ENCODE measurements around the gene TXNDC2. TPM values are rescaled to one million over a fixed set of nuclear protein-coding genes. Genes with fewer than 3 reads are reported as not detected.
A peak's percentile ranks its signal among the peaks of the same experiment; 100 is the strongest.

Gene TXNDC2
- total and polyA plus RNA-seq, 9 of the 15 experiments (the other 6 are each of a cell fraction or from before 2014, with no cell fraction given), result 1.2 to 4.9 (median 2.3) TPM

GRCh38 chr18:9876867-9877654 lies 8.7 kb upstream of the TXNDC2 start (continued):
- no peak for TF ChIP-seq CBFA2T2 (conservative IDR thresholded peaks at IDR 0.05)
- no peak for TF ChIP-seq ZNF133 (CRISPR knock-in tag; IDR thresholded peaks at IDR 0.05)
- TF ChIP-seq RCOR1 (IDR thresholded peaks at IDR 0.05; ENCODE audit: borderline replicate concordance in 1 of 2, low read depth in 2 of 2, low read length in 2 of 2), result peak; percentile 82 to 86
- no peak for TF ChIP-seq RUNX1 (IDR thresholded peaks at IDR 0.05; ENCODE audit: low read depth)
- no peak for TF ChIP-seq ZFX (CRISPR knock-in tag; IDR thresholded peaks at IDR 0.05)
- peak; percentile 63 for TF ChIP-seq ELF1 (tag; IDR thresholded peaks at IDR 0.05)
- no peak for TF ChIP-seq MBD2 (IDR thresholded peaks at IDR 0.05; ENCODE audit: borderline replicate concordance, low read depth)
- no peak for TF ChIP-seq ZNF282 (CRISPR knock-in tag; IDR thresholded peaks at IDR 0.05)
- TF ChIP-seq MYNN (IDR thresholded peaks at IDR 0.05), result no peak
- no peak for TF ChIP-seq MYNN (CRISPR knock-in tag; IDR thresholded peaks at IDR 0.05)
- no peak for TF ChIP-seq ZNF197 (CRISPR knock-in tag; IDR thresholded peaks at IDR 0.05; ENCODE audit: low read depth)
- no peak for TF ChIP-seq RFX7 (CRISPR knock-in tag; IDR thresholded peaks at IDR 0.05)
- no peak for TF ChIP-seq GATAD2A (IDR thresholded peaks at IDR 0.05)
- no peak for TF ChIP-seq ZNF561 (CRISPR knock-in tag; conservative IDR thresholded peaks at IDR 0.05)
- no peak for TF ChIP-seq ELF2 (CRISPR knock-in tag; IDR thresholded peaks at IDR 0.05)
- no peak for TF ChIP-seq ZKSCAN3 (CRISPR knock-in tag; IDR thresholded peaks at IDR 0.05)
- no peak for TF ChIP-seq CHD4 (IDR thresholded peaks at IDR 0.05; ENCODE audit: insufficient read depth, insufficient replicate concordance, low read depth, low read length, poor library complexity, severe bottlenecking)
- no peak for TF ChIP-seq ZBTB11 (CRISPR knock-in tag; IDR thresholded peaks at IDR 0.05)
- no peak for TF ChIP-seq ZBTB8A (IDR thresholded peaks at IDR 0.05; ENCODE audit: partially characterized antibody)
- no peak for TF ChIP-seq NFIC (IDR thresholded peaks at IDR 0.05)
- TF ChIP-seq SMAD4 (CRISPR knock-in tag; conservative IDR thresholded peaks at IDR 0.05), result peak; percentile 86
- TF ChIP-seq CTCF (IDR thresholded peaks at IDR 0.05 in 2 of 3, conservative IDR thresholded peaks at IDR 0.05 in 1 of 3; ENCODE audit: insufficient read depth in 2 of 3, low read depth in 1 of 3, low read length in 3 of 3), result peak in 1 of 3 experiments; percentile 15; a peak in 2 of 6 replicates
- TF ChIP-seq THAP7 (CRISPR knock-in tag; IDR thresholded peaks at IDR 0.05), result no peak
- TF ChIP-seq ZNF699 (CRISPR knock-in tag; IDR thresholded peaks at IDR 0.05; ENCODE audit: insufficient replicate concordance), result no peak

Measured in K562 (cell line).